Kidney glomerular epithelial cell (primary cell): ENCODE results near the gene ABCA7.
A peak's percentile ranks its signal among the peaks of the same experiment; 100 is the strongest.

Experiments used
- DNase-seq: peaks from one replicate; lab custom pipeline; 2025; lab: John Stamatoyannopoulos, UW

Gene ABCA7

DNA sequence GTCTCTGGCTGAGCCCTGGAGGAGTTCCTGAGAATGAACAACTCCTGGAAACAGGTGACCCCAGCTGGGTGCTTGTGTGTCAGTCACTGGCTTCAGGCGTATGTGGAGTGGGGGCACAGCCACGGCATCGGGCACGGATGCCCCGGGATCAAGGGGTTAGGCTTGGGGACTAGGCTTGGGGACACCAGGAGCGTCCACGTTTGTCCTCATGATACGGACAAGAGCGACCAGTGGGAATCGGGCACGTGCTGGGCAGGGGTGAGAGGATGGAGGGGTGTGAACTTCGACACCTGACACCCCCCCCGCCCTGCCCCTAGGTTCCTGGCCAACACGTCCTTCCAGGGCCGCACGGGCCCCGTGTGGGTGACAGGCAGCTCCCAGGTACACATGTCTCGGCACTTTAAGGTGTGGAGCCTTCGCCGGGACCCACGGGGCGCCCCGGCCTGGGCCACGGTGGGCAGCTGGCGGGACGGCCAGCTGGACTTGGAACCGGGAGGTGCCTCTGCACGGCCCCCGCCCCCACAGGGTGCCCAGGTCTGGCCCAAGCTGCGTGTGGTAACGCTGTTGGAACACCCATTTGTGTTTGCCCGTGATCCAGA is 35.6 kb upstream of the ABCA7 start:
- no peak for DNase-seq

DNA sequence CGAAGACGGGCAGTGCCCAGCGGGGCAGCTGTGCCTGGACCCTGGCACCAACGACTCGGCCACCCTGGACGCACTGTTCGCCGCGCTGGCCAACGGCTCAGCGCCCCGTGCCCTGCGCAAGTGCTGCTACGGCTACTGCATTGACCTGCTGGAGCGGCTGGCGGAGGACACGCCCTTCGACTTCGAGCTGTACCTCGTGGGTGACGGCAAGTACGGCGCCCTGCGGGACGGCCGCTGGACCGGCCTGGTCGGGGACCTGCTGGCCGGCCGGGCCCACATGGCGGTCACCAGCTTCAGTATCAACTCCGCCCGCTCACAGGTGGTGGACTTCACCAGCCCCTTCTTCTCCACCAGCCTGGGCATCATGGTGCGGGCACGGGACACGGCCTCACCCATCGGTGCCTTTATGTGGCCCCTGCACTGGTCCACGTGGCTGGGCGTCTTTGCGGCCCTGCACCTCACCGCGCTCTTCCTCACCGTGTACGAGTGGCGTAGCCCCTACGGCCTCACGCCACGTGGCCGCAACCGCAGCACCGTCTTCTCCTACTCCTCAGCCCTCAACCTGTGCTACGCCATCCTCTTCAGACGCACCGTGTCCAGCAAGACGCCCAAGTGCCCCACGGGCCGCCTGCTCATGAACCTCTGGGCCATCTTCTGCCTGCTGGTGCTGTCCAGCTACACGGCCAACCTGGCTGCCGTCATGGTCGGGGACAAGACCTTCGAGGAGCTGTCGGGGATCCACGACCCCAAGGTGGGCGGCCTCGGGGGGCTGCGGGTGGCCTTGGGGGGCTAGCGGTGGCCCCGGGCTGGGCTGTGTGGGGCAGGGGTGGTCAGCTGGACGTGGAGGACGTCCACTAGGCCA is 34.9 kb upstream of the ABCA7 start:
- no peak for DNase-seq

DNA sequence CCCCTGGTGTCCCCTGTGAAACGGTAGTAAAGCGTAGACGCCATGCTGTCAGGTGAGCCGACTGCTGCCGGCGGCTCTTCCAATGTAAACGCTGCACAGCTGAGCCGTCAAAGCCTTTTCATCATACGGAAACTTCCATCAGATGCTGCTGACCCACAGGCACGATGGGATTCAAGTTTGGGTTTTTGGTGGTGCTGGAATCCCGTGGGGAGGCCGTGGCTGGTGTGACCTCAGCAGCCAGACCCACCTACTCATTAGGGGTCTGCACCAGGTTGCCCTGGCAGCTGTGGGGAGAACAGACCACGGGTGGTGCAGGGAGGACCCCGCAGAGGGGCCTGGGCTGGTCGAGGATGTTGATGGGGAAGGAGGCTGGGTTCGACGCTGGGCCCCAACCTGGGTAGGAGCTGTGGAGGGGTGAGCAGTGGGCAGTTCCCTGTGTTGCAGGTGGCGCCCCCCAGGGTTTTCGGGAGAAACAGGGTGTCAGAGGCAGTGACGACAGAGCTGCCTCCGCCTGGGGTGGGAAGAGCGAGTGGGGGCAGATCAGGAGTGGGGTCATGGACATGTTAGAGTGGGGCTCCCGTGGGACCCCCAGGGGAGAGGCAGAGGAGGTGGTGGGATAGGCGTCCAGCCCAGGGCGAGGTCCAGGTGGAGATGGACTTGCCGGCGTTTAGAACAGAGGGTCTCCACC is 33.1 kb upstream of the ABCA7 start:
- DNase-seq, result no peak

DNA sequence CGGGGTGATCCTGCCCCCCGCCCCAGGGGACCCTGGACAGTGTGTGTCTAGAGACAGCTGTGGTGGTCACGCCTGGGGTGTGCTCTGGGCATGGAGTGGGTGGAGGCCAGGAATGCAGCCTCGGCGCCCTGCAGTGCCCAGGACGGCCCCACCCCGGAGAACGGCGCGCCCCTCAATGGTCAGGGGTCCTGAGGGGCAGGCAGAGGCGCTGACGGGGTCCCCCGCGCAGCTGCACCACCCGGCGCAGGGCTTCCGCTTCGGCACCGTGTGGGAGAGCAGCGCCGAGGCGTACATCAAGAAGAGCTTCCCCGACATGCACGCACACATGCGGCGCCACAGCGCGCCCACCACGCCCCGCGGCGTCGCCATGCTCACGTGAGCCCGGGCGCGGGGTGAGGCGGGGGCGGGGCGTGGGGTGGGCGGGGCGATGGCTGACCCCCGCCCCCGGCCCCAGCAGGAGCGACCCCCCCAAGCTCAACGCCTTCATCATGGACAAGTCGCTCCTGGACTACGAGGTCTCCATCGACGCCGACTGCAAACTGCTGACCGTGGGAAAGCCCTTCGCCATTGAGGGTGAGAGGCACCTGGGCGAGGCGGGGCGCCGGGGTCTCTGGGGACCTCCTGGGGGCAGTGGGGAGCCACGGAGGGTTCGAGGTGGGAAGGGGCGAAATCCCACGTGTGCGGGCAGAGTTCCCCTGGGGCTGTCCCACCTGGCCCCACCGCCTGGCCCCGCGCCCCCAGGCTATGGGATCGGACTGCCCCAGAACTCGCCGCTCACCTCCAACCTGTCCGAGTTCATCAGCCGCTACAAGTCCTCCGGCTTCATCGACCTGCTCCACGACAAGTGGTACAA is 32.3 kb upstream of the ABCA7 start:
- no peak for DNase-seq

DNA sequence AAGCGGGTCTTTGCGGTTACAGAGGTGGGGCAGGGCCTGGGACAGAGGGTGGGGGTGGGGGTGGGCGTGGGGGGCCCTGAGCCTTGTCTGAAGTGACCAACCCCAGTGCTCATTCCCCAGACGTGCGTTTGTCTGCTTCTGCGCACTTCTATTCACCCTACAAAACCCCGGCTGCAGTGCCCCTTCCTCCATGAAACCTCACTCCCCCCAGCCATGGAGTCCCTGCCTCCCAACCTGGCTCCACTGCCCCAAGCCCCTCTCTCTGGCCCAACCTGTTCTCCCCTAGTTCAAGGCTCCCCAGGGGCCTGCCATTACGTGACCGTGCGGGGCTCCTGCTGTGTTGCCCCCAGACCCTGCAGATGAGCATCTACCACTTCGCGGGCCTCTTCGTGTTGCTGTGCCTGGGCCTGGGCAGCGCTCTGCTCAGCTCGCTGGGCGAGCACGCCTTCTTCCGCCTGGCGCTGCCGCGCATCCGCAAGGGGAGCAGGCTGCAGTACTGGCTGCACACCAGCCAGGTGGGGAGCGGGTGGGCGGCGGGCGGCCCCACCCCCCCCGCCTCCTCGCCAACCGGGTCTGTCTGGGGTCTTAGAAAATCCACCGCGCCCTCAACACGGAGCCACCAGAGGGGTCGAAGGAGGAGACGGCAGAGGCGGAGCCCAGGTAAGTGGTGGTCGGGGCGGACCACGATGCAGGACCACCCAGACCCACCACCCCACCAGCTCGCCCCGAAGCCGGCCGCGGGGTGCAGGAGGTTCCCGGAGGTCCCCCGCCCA is 31.5 kb upstream of the ABCA7 start:
- no peak for DNase-seq

DNA sequence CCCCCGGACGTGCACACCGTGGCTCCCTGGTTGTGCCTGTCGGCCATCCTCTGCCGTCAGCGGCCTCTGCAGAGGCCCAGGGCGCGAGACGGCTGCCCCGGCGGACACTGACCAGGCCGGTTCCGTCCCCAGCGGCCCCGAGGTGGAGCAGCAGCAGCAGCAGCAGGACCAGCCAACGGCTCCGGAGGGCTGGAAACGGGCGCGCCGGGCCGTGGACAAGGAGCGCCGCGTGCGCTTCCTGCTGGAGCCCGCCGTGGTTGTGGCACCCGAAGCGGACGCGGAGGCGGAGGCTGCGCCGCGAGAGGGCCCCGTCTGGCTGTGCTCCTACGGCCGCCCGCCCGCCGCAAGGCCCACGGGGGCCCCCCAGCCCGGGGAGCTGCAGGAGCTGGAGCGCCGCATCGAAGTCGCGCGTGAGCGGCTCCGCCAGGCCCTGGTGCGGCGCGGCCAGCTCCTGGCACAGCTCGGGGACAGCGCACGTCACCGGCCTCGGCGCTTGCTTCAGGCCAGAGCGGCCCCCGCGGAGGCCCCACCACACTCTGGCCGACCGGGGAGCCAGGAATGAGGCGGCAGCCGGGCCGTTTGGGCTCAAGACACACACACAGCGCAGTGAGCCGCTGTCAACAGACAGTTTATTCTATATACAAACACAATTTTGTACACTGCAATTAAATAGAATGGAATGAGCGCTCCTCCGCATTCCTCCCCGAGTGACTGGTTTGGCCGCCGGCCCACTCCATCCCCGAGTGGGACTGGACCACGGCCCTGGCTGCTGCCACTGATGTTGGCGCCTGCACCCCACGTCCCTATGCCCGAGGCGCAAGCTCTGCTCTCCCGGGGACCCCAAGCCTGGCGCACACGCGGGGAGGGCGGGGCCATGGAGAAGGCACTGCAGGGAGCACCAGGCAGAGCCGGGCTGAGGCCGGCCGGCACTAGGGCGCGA is 30.6 kb upstream of the ABCA7 start:
- DNase-seq, result peak; percentile 27

DNA sequence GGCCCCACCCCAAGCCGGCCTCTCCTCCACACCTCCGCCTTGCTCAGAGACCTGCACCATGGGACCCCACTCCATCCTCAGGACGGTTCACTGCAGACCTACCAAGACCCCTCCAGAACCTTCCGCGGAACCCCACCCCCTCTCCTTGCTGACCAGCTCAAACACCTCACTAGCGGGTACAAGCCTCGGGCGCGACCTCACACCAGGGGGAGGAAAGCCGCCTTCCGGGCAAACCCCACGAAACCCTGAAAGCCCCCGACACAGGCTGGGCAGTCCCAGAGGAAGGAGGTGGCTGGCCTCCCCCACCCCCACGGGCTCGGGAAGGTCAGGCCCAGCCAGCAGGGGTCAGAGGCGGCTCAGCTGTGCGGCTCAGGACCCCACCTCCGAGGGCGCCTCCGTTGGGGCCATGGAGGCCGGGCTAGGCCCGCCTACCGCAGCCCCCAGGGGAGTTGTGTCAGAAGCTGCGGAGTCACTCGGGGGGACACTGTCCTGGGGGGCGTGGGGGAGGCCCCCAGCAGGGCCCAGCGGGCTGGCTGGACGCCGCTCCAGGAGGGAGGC is 29.8 kb upstream of the ABCA7 start:
- DNase-seq, result no peak

DNA sequence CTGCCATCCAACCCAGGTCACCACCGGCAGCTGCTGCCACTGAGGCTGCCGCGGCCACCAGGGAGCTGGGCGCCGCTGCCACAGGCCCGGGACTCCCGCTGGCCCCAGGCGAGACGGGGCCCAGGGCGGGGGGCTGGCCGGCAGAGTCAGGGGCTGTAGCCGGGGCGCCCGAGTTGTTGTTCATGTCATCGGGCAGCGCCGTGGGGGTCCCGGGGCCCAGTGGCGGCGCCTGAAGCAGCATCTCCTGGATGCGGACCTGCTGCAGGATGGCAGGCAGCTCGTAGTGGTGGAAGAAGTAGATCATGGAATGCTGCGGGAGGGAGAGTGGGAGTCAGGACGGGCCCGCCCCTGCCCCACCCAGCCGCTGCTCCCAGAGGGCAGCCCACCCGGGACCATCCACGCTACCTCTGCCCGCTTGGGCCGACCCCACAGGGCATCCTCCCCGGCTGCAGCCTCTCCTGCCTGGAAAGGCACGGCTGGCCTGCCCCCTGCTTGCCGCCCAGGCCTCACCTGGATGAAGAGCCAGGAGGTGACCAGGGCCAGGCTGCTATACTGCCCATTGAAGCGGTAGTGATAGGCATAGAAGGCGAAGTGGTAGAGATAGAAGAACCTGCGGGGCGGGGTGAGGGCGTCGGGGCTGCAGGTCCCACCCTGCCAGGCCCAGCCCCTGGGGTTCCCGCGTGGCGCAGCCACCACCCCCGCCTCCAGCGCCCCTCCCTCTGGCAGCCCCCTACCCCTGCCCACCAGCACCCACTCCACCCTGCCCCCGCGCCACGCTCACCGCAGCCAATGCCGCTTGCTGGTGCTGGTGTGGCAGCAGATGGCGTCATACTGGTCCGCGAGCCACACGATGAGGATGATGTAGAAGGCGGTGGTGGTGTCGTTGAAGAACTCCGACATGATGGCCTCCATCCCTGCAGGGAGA is 29.1 kb upstream of the ABCA7 start:
- no peak for DNase-seq

DNA sequence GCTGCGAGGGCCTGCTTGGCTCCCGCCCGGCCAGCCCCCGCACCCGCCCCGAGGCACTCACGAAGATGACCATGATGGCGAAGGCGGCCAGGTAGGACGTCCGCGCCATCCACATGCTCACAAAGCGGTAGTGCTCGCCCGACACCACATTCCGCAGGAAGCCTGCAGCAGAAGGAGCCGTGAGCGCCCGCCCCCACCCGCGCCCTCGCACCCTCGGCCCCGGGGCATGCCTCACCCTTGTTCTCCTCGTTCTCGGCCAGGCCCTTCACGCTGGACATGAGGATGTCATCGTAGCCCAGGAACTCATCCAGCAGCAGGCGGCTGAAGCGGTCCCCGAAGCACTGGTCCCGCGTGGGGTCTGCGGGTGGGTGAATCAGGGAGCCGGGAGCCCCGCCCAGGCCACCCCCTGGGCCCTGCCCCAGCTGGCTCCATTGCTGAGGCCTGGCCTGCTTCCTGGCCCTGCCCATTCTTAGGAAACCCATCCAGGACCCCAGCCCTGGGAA is 28.0 kb upstream of the ABCA7 start:
- DNase-seq, result no peak

DNA sequence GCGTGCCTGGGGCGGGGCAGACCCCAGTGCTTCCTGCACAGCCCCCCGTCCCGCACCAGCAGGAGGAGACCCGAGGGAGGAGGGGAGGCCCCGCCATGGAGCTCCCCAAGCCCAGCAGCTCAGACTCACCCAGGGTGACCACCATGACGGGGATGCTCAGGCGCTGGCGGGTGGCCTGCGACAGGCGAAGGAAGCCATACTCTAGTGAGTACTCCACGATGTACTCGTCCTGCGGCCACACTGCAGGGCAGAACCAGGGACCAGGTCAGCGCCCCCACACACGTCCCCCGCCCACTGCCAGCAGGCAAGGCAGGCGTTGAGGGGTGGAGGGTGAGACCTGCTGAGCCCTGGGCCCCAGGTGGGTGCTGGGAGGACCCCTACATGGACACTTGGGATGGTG is 27.6 kb upstream of the ABCA7 start:
- DNase-seq, result no peak

DNA sequence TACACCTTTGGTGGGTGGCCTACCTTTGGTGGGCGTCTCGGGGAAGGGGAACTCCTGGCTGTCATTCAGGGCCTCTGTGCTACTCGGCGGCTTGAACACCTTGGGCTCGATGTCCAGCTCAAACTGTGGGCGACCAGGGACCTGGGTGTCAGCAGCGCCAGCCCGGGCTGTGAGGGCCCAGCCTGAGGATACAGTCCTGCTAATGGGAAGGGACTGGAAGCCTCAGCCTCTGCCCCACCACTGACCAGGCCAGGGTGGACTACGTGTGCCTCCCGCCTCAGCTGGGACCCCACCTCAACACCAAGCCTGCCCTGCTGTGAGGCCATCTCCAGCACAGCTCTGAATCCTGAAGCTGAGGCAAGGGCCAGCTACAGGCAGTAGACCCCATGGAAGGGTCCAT is 26.7 kb upstream of the ABCA7 start:
- no peak for DNase-seq

DNA sequence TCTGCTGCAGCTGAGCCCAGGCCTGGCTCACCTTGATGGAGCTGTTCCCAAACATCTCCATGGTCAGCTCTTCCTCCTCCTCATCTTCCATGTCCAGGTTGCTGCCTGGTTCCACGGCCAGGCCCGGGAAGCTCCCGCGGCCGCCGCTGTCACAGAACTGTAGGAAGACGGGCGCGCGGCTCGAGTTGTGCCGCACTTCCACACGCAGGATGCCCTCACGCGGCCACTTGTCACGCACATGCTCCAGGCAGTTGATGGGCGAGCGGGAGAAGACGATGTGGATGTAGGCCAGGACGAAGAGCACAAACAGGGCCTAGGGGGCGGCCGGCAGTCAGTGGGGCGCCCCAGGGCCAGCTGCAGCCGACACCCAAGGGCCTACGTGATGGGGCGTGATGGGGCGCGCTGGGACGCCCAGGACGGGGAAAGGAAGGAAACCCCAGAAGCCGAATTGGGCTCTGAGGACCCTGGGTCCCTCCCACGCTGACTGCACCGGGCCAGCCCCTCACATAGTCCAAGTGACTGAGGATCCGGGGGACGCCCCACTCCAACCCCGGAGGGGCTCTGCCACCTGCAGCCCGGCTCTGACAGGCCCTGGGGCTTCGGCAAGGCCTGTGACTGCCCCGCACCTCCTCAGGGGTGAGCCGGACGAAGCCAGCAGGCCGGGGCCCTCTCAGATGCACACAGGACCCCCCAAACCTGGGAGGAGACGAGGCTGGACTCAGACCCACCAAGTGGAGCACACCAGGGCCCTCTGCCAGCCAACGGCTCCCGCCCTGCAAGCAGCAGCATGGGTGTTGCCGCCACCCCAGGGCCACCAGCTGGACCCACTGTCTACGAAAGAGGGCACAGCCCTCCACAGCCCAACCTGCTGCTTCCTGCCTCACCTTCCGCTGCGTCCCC is 25.5 kb upstream of the ABCA7 start:
- no peak for DNase-seq

DNA sequence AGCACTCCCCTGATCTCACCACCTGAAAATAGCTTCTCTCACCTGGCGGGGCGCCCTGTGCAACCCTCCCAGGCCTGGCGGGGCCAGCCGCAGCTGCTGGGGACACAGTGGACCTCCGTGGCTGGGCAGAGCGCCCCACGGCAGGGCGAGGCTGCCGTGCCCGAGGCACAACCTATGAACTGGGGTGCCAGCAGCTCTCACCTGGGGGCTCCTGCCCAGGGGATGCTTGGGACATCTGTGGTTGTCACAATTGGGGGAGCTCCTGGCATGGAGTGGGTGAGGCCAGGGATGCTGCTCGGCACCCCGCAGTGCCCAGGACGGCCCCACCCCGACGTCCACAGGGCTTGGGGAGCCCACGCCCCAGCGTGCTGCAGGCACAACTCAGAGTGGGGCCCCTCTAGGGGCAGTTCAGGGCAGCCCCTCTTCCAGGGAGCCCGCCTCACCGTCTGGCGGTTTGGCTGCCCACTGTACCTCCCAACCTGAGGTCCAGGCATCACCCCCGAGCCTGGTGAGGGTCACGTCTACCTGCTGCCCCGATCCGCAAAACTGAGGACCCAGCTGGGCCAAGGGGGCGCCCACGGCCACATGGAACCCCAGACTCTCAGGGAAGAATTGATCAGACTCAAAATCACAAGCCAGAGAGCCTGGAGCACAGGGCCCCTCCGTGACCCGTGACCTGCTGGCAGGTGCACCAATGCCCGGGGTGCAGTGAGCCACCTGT is 24.7 kb upstream of the ABCA7 start:
- DNase-seq, result no peak

DNA sequence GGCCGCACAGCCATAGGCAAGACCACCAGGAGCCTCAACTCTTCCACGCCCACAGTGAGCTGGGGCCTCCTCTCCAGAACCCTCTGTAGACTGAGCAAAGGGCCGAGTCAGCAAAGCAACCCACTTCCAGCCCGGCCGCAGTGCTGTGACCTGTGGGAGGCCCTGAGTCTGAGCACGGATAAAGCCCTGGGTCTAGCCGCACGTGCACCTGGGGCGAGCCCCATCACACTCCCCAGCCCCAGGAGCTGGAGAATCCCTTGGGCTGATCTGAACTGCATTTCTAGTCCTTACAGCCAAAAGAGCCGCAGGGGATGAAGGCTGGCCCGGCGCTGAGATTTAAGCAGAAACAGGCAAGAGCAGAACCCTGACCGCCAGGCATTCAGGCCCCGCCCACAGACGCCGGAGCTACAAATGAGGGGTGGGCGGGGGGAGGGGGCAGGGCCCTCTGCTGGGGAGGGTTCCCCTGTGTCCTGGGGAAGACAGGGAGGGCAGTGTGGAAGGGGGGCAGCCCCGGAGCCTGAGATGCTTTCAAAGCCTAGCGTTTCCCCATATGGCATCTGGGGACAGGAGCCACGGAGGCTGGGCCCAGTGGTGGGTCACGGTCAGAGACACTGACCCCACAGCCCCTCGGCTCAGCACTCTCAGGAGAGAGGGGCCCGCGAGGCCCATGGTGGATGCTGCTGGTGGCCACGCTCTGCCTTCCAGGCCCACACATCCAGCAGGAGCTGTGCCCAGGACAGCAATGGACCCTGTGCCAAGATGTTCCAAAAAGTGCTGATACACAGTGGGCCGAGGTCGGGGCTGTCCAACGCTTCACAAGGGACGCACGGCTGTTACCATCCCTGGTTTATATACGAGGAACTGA is 23.9 kb upstream of the ABCA7 start:
- no peak for DNase-seq

DNA sequence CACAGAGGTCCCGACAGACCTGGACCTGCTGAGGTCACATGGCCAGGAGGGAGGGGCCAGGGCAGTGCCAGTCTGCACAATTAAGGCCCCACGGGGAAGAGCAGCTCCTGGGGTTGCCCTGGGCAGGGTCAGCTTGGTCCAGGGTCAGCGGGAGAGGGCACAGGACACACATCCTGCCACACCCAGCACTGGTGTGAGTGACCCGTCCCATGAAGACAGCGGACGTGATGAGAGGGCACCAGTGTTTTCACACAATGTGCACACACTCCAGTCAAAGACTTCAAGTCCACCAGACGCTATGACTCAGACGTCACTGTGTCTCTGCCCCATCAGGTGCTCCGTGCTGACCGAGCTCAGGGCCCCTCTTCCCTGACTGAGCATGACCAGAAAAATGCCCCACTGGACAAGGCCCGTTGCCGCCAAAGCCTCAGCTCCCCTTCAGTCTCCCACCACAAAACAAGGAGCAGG is 23.2 kb upstream of the ABCA7 start:
- peak; percentile 67 for DNase-seq
